HCT116 (cell line): ENCODE measurements around the gene TUNAR.

Source experiments
- CTCF ChIP-seq, 3 experiments: fragments of 200-600 bp in 1 of 3; sonication (generic) in 1 of 3; IDR thresholded peaks in 2 of 3; conservative IDR thresholded peaks in 1 of 3; 2 replicates each; pipeline ENCODE4 v1.5.1; 2012 to 2017; ENCODE audit warnings: low read depth in 2 of 3, low read length in 2 of 3, antibody characterized with exemption in 1 of 3, borderline replicate concordance in 1 of 3, control low read depth in 1 of 3, mild to moderate bottlenecking in 1 of 3, mixed read lengths in 1 of 3, mixed run types in 1 of 3, moderate library complexity in 1 of 3; ENCODE audit not compliant: insufficient read depth in 1 of 3
- EZH2 ChIP-seq: fragments of 200-600 bp; sonication (generic); IDR thresholded peaks from 2 replicates; pipeline ENCODE4 v1.6.1; 2017; ENCODE audit warnings: antibody characterized with exemption, mixed run types
- EZH2phosphoT487 ChIP-seq: fragments of 200-600 bp; IDR thresholded peaks from 2 replicates; pipeline ENCODE4 v1.6.1; 2018; ENCODE audit warnings: antibody characterized with exemption, borderline replicate concordance
- MAX ChIP-seq: IDR thresholded peaks from 2 replicates; pipeline ENCODE4 v1.6.1; 2012
- POLR2A ChIP-seq: IDR thresholded peaks from 2 replicates; pipeline ENCODE4 v1.7.0; 2011; ENCODE audit warnings: borderline replicate concordance; ENCODE audit not compliant: insufficient read depth, insufficient read length; ENCODE audit errors: extremely low read depth
- POLR2AphosphoS5 ChIP-seq: IDR thresholded peaks from 2 replicates; pipeline ENCODE4 v1.6.1; 2011; ENCODE audit warnings: mild to moderate bottlenecking, low read depth, low read length, moderate library complexity
- YY1 ChIP-seq: IDR thresholded peaks from 2 replicates; pipeline ENCODE4 v1.6.1; 2011; ENCODE audit warnings: low read length, low read depth, moderate library complexity, mild to moderate bottlenecking; ENCODE audit not compliant: insufficient replicate concordance; ENCODE audit errors: extremely low read depth

GRCh38 chr14:95832012-95832411 is 44.6 kb upstream of the TUNAR start:
- TF ChIP-seq EZH2phosphoT487: no peak
- TF ChIP-seq POLR2A: no peak
- no peak for TF ChIP-seq CTCF (IDR thresholded peaks at IDR 0.05 in 2 of 3, conservative IDR thresholded peaks at IDR 0.05 in 1 of 3; ENCODE audit: borderline replicate concordance in 1 of 3, insufficient read depth in 1 of 3, low read depth in 2 of 3, low read length in 2 of 3)
- TF ChIP-seq POLR2AphosphoS5: no peak
- TF ChIP-seq MAX: no peak
- no peak for TF ChIP-seq EZH2
- TF ChIP-seq YY1: no peak
